ENCODE measurements around the gene MAP1B. TPM values are rescaled to one million over a fixed set of nuclear protein-coding genes. Genes with fewer than 3 reads are reported as not detected.

The MAP1B gene
- total RNA-seq, 4 donors from 2014 or later, result 44.2 to 120 (median 83.4) TPM

GRCh38 chr5:72160329-72160728 lies 53.1 kb downstream of the MAP1B start:
- H3K27me3 ChIP-seq, result no peaks in the 10 kb centered on the region
- TF ChIP-seq CTCF (IDR thresholded peaks at IDR 0.05 in 4 of 5, conservative IDR thresholded peaks at IDR 0.05 in 1 of 5) (no peak), POLR2A (IDR thresholded peaks at IDR 0.05) (no peak)
- ATAC-seq (no peak), DNase-seq (no peak)
- intact Hi-C loops (cut with DNase I; ENCODE audit: low total_unique reads), result no loop called here
- in situ Hi-C loops (cut with MboI; ENCODE audit: low sequenced_read_pairs in 4 of 4), result no loop called here
- no peaks in the 10 kb centered on the region for H3K4me1 ChIP-seq
- no peaks in the 10 kb centered on the region for H3K9me3 ChIP-seq
- no peaks in the 10 kb centered on the region for H3K36me3 ChIP-seq
- H3K4me3 ChIP-seq, result no peak overlapping the region
- peak overlapping the region in 3 of 4 donors; percentile 13 to 25 (median 25) for H3K27ac ChIP-seq

GRCh38 chr5:72160959-72161358 lies 53.7 kb downstream of the MAP1B start:
- no peak overlapping the region for H3K4me3 ChIP-seq
- peak overlapping the region in 1 of 4 donors; percentile 13 for H3K27ac ChIP-seq
- intact Hi-C loops (cut with DNase I; ENCODE audit: low total_unique reads), result no loop called here
- H3K4me1 ChIP-seq, result no peaks in the 10 kb centered on the region
- H3K27me3 ChIP-seq, result no peaks in the 10 kb centered on the region
- ATAC-seq (peak; percentile 55 to 70), DNase-seq (peak; percentile 46 to 57)
- in situ Hi-C loops (cut with MboI; ENCODE audit: low sequenced_read_pairs in 4 of 4), result no loop called here
- no peaks in the 10 kb centered on the region for H3K9me3 ChIP-seq
- no peak for TF ChIP-seq CTCF (IDR thresholded peaks at IDR 0.05 in 4 of 5, conservative IDR thresholded peaks at IDR 0.05 in 1 of 5)
- no peak for TF ChIP-seq POLR2A (IDR thresholded peaks at IDR 0.05)
- H3K36me3 ChIP-seq, result no peaks in the 10 kb centered on the region

- Histone ChIP-seq H3K4me3 (no peak overlapping the region), H3K27ac (no peak overlapping the region), H3K9me3 (no peaks in the 10 kb centered on the region), H3K27me3 (no peaks in the 10 kb centered on the region), H3K4me1 (no peaks in the 10 kb centered on the region), H3K36me3 (no peaks in the 10 kb centered on the region)
- ATAC-seq (no peak), DNase-seq (no peak)
- TF ChIP-seq POLR2A (IDR thresholded peaks at IDR 0.05) (no peak), CTCF (IDR thresholded peaks at IDR 0.05 in 4 of 5, conservative IDR thresholded peaks at IDR 0.05 in 1 of 5) (no peak)
- in situ Hi-C loops (cut with MboI; ENCODE audit: low sequenced_read_pairs in 4 of 4) (no loop called here), intact Hi-C loops (cut with DNase I; ENCODE audit: low total_unique reads) (no loop called here)
Measured at GRCh38 chr5:72161951-72162350, 54.7 kb downstream of the MAP1B start.

GRCh38 chr5:72163349-72163983 lies 56.2 kb downstream of the MAP1B start:
- DNase-seq (no peak), ATAC-seq (no peak)
- Histone ChIP-seq H3K9me3 (no peaks in the 10 kb centered on the region), H3K27me3 (no peaks in the 10 kb centered on the region), H3K27ac (no peak overlapping the region), H3K36me3 (no peaks in the 10 kb centered on the region), H3K4me3 (no peak overlapping the region), H3K4me1 (no peaks in the 10 kb centered on the region)
- intact Hi-C loops (cut with DNase I; ENCODE audit: low total_unique reads) (no loop called here), in situ Hi-C loops (cut with MboI; ENCODE audit: low sequenced_read_pairs in 4 of 4) (no loop called here)
- no peak for TF ChIP-seq POLR2A (IDR thresholded peaks at IDR 0.05)
- TF ChIP-seq CTCF (IDR thresholded peaks at IDR 0.05 in 4 of 5, conservative IDR thresholded peaks at IDR 0.05 in 1 of 5), result no peak
